Measurements from ENCODE around the gene NDUFB1. TPM values are rescaled to one million over a fixed set of nuclear protein-coding genes. Genes with fewer than 3 reads are reported as not detected.

Gene NDUFB1
- total and polyA plus RNA-seq, 2 of the 13 experiments (the other 11 are each of a cell fraction or from before 2014, with no cell fraction given), result 181 to 281 TPM

- TF ChIP-seq HNF1B (CRISPR knock-in tag; IDR thresholded peaks at IDR 0.05), result peak; percentile 43; the same call in 1 of the 2 replicates
- no peak for TF ChIP-seq ZNF12 (CRISPR knock-in tag; IDR thresholded peaks at IDR 0.05)
- TF ChIP-seq ZSCAN31 (CRISPR knock-in tag; IDR thresholded peaks at IDR 0.05; ENCODE audit: low read depth), result no peak
- TF ChIP-seq KLF6 (CRISPR knock-in tag; IDR thresholded peaks at IDR 0.05), result peak; percentile 70; the same call in 1 of the 2 replicates
- TF ChIP-seq ZFP91 (CRISPR knock-in tag; IDR thresholded peaks at IDR 0.05; ENCODE audit: borderline replicate concordance), result no peak
- TF ChIP-seq GPBP1L1 (CRISPR knock-in tag; IDR thresholded peaks at IDR 0.05), result no peak
- no peak for TF ChIP-seq FIP1L1 (IDR thresholded peaks at IDR 0.05; ENCODE audit: borderline replicate concordance, insufficient read depth, low read depth, low read length)
- no peak for TF ChIP-seq ZBTB4 (CRISPR knock-in tag; IDR thresholded peaks at IDR 0.05; ENCODE audit: borderline replicate concordance)
- TF ChIP-seq KLF16 (CRISPR knock-in tag; IDR thresholded peaks at IDR 0.05), result peak in 1 of 2 experiments; percentile 30; a peak in 1 of 4 replicates
- no peak for TF ChIP-seq ZNF34 (CRISPR knock-in tag; IDR thresholded peaks at IDR 0.05; ENCODE audit: borderline replicate concordance)
- no peak for TF ChIP-seq ZBTB39 (CRISPR knock-in tag; IDR thresholded peaks at IDR 0.05)
- 0 out of 2 replicates have a peak, but pooled peaks have one; percentile 55 for TF ChIP-seq ZNF230 (CRISPR knock-in tag; IDR thresholded peaks at IDR 0.05)
- no peak for TF ChIP-seq FOXJ3 (CRISPR knock-in tag; IDR thresholded peaks at IDR 0.05; ENCODE audit: borderline replicate concordance)
- TF ChIP-seq HHEX (CRISPR knock-in tag; IDR thresholded peaks at IDR 0.05), result no peak
- no peak for TF ChIP-seq FOXP4 (CRISPR knock-in tag; IDR thresholded peaks at IDR 0.05)
These were observed 15.2 kb downstream of the NDUFB1 start, which contains the start of gene ATXN3 (continued) for GRCh38 chr14:92106143-92106926.

Measured in HepG2 (cell line).